Measurements from ENCODE around the gene MDFIC.

DNA sequence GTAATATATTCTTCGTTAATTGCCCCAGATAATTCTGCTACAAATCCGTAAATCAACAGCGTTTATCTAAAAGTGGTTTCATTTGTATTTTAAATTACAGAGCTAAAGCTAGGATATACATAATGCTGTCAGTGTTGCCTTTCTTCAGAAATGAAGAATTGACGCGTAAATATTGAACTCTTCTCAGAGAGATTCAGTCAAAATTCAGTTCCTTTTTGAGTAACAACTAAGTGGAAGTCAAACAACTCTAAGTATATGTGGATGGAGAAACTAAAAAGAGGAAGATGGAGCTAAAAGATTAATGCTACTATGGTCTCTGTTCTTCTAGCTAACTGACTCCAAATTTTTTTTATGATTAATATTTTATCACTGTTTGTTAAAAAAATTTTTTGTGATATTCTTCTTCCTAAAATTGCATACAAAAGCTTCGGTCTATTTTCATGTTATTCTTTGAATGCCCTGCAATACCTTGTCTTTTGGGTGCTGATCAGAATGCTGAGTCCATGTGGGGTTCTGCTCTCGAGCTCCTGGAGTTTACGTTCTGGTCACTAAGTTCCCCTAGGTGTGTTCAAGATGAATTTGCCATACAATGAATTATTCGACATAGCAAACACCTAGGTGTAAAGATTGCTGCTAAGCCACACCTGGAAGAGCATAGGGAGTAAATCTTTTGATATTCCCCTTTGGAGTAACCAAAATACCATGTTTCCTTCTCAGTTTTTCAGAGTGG, 20.7 kb downstream of the MDFIC start:
- no peak for TF ChIP-seq POLR2AphosphoS5 (IDR thresholded peaks at IDR 0.05; ENCODE audit: borderline replicate concordance, low read depth, low read length)
- no peak for TF ChIP-seq EZH2 (IDR thresholded peaks at IDR 0.05)
- TF ChIP-seq FOXP2 (optimal IDR thresholded peaks at IDR 0.05; ENCODE audit: control extremely low read depth, extremely low read length, insufficient read depth): no peak

All from SK-N-MC (cell line).